ENCODE data around the gene IPO5.
"Not testable (repeated sequence)": the region's sequence is repeated elsewhere in the genome, so short reads cannot be mapped to it uniquely, and the experiment has no call there.

The IPO5 gene

GRCh38 chr13:98007001-98007400, 53.5 kb downstream of the IPO5 start:
- DNase-seq (ENCODE audit: low read depth in 1 of 2, low spot score in 1 of 2): no peak

DNA sequence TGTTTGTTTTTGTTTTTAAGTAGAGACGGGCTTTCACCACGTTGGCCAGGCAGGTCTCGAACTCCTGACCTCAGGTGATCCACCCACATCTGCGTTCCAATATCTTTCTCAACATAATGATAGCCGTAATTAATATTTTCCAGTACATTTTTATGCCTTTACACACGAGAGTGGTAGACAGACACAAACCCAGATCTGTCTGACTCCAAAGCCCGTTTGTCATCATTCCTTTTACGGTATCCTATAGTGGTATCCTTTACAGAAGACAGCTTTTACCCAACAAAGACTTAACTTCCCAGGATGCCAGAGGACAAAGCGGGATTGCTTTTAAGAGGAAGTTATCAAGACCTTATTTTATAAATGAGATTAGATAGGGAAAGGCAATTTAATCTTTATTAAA, 59.8 kb downstream of the IPO5 start:
- no peak for DNase-seq (ENCODE audit: low read depth in 1 of 2, low spot score in 1 of 2)

DNA sequence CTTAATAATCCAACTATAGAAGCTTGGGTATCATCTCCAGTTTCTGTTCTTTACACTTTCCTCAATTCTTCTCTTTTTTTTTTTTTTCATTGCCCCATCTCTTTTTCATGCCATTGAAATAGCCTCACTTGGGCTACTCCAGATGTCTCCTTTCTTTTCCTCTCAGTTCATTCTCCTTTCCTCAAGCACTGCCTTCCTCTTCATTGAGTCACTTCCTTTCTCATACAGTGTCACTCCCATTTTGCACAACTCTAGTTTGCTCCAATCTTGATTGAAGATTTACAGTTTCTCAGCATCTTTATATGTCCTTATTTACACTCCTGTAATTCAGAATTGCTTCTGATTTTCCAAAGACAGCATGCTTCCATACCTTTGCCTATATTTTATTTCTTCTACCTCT, 61.3 kb downstream of the IPO5 start:
- DNase-seq (ENCODE audit: low read depth in 1 of 2, low spot score in 1 of 2): no peak

DNA sequence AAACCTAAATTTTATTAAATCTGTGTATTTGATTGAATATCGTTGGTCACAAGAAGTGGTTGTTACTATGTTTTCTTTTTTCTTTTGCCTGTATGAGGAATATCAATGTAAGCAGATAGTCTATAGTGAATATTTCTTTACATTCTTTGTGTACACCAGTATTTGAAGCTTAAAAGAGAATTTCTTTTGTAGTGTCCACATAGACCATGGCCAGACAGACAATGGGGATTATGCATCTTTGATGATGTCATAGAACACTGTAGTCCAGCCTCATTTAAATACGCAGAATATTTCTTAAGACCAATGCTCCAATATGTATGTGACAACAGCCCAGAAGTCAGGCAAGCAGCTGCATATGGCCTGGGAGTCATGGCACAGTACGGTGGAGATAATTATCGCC, 64.8 kb downstream of the IPO5 start:
- DNase-seq (ENCODE audit: low read depth in 1 of 2, low spot score in 1 of 2): no peak

- no peak for DNase-seq (ENCODE audit: low read depth in 1 of 2, low spot score in 1 of 2)
Measured at GRCh38 chr13:98019186-98019585, 65.7 kb downstream of the IPO5 start.

- no peak for DNase-seq (ENCODE audit: low read depth in 1 of 2, low spot score in 1 of 2)
Measured at GRCh38 chr13:98020271-98020670, 66.8 kb downstream of the IPO5 start.

- no peak for DNase-seq (ENCODE audit: low read depth in 1 of 2, low spot score in 1 of 2)
Measured at GRCh38 chr13:98022210-98022609, 68.7 kb downstream of the IPO5 start.

GRCh38 chr13:98025480-98026025, 72.1 kb downstream of the IPO5 start:
- DNase-seq (ENCODE audit: low read depth in 1 of 2, low spot score in 1 of 2): no peak

DNA sequence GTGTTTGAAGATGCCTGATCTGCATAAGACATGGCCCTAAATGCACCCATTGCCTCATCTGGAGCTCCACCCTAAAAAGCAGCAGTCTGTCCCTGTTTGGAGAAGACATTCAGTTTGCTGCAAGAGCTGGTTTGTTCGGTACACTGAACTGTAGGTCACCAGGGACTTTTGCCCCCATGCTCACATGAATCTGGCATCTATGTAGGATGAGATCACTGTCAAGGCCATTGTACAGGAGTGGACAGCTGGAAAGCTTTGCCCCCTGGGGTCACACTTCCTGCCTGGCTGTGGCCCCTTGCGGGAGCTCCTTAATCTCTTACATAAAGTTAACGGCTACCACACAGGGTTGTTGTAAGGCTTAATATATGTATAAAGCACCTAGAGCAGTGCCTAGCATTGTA, 73.0 kb downstream of the IPO5 start:
- DNase-seq (ENCODE audit: low read depth in 1 of 2, low spot score in 1 of 2): no peak

DNA sequence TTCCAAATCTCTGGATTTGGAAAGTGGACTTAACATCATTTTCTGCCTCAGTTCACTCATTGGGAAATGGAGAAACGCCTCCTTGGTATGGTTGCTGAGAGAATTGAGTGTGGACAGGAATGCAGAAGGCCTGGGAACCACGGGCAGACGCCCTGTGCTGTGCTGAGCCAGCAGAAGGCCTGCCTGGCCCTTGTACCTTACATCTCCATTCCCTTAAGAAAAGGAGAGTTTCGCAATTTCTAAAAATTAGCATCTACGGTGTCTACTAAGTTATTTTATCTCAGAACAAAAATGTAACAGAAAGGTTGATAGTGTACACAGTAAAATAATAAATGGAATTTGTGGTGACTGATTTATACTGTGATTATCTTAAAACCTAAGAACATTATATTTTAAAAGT, 78.7 kb downstream of the IPO5 start:
- no peak for DNase-seq (ENCODE audit: low read depth in 1 of 2, low spot score in 1 of 2)

- DNase-seq (ENCODE audit: low read depth in 1 of 2, low spot score in 1 of 2): no peak
Measured at GRCh38 chr13:98033277-98034247, 80.1 kb downstream of the IPO5 start.

DNA sequence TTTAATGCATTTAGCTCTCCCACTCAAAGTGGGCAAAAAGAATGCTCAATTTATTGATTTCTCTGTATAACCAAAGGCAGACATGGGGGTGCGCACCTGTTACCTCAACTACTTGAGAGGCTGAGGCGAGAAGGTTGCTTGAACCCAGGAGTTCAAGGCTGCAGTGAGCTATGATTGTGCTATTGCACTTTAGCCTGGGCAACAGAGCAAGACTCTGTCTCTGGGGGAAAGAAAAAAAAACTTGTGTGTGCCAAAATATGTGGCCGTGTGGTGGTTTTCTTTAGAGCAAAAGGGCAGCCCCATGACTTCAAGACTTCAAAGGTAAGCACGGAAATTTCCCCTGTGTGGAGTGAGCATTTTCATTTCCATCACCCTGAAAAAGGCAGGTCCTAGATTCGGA, 81.9 kb downstream of the IPO5 start:
- no peak for DNase-seq (ENCODE audit: low read depth in 1 of 2, low spot score in 1 of 2)

- DNase-seq (ENCODE audit: low read depth in 1 of 2, low spot score in 1 of 2): not testable (repeated sequence)
Measured at GRCh38 chr13:98036564-98037302, 83.3 kb downstream of the IPO5 start.

DNA sequence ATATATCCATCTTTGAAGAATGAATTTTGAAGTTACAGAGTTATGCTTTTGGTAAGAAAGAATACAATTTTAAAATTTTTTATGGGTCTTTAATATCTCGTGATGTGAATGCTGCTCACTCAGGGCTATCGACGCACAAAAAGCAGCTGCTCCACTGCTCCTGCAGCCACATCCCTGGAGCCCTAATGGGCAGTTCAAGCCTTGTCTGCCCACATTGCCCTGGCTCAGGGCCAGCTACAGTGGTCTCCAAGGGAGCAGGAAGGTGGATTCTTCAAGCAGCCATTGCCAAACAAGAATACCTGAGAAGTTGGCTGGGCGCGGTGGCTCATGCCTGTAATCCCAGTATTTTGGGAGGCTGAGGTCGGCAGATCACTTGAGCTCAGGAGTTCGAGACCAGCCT, 85.8 kb downstream of the IPO5 start:
- DNase-seq (ENCODE audit: low read depth in 1 of 2, low spot score in 1 of 2): no peak

- no peak for DNase-seq (ENCODE audit: low read depth in 1 of 2, low spot score in 1 of 2)
Measured at GRCh38 chr13:98039964-98040363, 86.5 kb downstream of the IPO5 start.

GRCh38 chr13:98041081-98041820, 87.8 kb downstream of the IPO5 start:
- DNase-seq (ENCODE audit: low read depth in 1 of 2, low spot score in 1 of 2): no peak

DNA sequence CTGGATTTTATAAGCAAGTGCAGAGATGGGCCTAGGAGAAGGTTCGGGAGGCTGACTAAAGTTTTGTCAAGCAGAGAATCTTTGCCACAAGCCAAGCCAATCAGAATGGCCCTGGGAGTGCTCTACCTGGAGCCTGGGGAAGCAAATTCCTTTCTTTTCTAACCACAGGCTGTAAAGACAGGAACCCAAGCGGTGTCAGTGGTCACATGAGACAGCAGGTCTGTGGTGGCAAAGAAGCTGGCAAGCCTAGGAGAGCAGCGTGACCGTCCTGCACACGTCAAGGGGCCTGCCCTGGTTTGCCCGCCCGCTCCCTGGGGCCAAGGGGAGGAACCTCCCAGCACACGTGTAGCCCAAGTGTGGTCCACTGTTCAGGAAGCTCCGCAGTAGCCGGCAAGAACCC, 90.8 kb downstream of the IPO5 start:
- no peak for DNase-seq (ENCODE audit: low read depth in 1 of 2, low spot score in 1 of 2)

DNA sequence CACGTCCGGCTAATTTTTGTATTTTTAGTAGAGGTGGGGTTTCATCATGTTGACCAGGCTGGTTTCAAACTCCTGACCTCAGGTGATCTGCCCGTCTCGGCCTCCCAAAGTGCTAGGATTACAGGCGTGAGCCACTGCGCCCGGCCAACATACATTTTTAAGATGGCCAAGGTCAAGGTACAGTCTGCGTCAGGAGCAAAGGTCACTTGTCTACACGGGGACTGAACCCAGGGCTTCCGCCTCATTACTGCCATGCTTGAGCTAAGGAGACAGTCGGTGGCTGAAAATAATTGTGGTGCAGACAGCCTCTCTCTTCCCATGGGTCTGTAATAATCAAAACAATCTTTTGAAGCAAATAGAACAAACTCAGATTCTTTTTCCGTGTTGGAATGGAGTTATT, 94.3 kb downstream of the IPO5 start:
- not testable (repeated sequence) for DNase-seq (ENCODE audit: low read depth in 1 of 2, low spot score in 1 of 2)

- no peak for DNase-seq (ENCODE audit: low read depth in 1 of 2, low spot score in 1 of 2)
Measured at GRCh38 chr13:98048265-98048664, 94.8 kb downstream of the IPO5 start.

DNA sequence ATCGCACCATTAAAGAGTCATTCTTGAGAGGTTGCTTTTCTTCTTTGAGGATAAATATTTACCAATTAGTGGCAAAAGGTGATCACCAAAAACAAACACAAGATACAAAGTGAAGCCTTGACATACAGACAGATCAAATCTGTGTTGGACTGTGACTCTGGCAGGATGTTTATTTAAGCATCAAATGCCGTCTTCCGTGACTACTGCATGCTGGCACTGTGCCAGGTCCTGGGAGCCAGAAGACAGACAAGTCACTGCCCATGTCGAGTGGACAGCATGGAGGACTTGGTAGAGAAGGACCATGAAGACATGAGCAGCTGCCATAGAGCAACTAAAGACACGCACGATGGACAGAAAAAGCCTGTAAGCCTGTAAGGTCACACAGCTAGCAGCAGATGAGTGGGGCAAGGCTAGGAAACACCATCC, 96.6 kb downstream of the IPO5 start:
- DNase-seq (ENCODE audit: low read depth in 1 of 2, low spot score in 1 of 2): no peak

DNA sequence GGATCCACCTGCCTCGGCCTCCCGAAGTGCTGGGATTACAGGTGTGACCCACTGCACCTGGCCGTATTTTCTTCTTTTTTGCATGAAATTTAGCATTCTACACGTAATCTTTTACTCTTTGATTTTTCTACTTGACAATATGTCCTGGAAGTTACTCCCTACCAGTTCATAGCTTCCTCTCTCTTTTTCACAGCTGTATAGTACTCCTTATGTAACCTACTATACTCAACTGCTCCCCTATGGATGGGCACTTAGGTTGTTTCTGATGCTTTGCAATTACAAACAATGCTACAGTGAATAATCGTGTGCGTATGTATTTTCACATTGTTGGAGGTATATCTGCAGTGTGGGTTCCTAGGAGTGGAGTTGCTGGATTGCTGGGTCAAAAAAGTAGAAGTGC, 98.9 kb downstream of the IPO5 start:
- no peak for DNase-seq (ENCODE audit: low read depth in 1 of 2, low spot score in 1 of 2)
